Measurements from ENCODE around the gene RBM44.
"Not testable (repeated sequence)": the region's sequence is repeated elsewhere in the genome, so short reads cannot be mapped to it uniquely, and the experiment has no call there.

The RBM44 gene

DNA sequence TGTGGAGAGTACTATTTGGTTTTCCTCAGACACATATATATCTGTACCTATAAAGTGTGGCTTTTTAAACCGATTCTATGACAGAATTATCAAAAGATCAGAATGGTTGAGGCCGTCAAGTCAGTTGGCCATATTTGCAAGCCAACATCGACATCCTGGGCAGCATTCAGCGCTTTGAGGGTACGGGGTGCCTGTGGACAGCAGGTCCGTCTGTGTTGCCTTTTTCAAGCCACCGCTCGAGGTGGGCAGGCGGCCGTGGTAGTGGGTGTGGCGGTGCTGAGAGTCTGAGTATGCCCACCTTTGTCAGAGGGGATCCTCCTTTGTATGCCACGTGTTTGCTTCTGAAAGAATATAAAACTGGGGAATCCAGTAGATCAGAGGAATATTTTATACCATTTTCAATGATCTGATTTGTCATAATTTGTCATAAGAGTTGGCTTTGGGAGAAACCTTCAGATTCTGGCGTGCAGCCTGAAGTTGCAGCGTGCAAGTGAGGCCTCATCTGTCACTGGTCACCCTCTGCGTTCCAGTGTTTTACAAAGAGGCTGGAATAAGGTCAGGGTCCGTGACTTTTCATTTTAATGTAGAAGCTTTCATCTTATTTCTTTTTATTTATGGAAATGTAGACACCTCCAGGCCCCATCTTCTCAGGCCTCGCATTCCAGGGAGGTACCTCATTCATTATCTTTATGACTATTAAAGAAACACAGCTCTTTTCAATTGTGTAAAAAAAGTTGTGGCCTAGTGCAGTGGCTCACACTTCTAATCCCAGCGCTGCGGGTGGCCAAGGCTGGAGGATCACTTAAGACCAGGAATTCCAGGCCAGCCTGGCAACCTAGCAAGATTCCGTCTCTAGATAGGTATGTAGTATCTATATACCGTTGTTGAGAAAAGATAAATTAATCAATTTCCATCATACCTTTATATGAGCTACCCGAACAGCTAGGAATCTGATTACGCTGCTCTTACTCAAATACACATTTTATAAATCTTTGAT, 37.8 kb upstream of the RBM44 start:
- no peaks in the 10 kb centered on the region for H3K9me3 ChIP-seq
- peaks cover 93% of the 10 kb centered on the region for H3K36me3 ChIP-seq
- no peaks in the 10 kb centered on the region for H3K27me3 ChIP-seq
- H3K4me3 ChIP-seq, result no peak overlapping the region
- H3K4me2 ChIP-seq, result no peak overlapping the region
- H3K9ac ChIP-seq, result no peak overlapping the region
- no peaks in the 10 kb centered on the region for H3K4me1 ChIP-seq
- no peak for TF ChIP-seq Cebpa-rat (IDR thresholded peaks at IDR 0.05)
- H4K20me1 ChIP-seq, result peaks cover 35% of the 10 kb centered on the region
- no peak overlapping the region for H3K27ac ChIP-seq

DNA sequence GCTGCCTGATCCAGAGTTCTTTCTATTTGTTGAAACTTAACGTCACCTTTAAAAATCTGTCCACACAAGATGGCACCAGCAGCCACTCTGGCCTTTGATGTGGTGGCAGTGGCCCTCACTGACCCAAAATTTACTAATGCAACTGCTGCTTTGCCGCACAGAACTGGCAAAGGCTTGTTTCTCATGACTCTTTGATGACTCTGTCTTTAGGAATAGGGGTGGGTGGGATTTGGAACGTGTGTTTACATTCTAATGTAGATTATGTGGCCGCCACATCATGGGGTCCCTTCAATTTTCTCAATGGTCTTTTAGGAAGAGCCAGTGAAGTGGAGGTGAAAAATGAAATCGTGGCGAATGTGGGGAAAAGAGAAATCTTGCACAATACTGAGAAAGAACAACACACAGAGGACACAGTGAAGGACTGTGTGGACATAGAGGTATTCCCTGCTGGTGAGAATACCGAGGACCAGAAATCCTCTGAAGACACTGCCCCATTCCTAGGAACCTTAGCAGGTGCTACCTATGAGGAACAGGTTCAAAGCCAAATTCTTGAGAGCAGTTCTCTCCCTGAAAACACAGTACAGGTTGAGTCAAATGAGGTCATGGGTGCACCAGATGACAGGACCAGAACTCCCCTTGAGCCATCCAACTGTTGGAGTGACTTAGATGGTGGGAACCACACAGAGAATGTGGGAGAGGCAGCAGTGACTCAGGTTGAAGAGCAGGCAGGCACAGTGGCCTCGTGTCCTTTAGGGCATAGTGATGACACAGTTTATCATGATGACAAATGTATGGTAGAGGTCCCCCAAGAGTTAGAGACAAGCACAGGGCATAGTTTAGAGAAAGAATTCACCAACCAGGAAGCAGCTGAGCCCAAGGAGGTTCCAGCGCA, 36.0 kb upstream of the RBM44 start:
- Histone ChIP-seq H4K20me1 (peaks cover 46% of the 10 kb centered on the region), H3K36me3 (peaks cover 92% of the 10 kb centered on the region)
- not testable (repeated sequence) for H3K4me3 ChIP-seq, H3K27me3 ChIP-seq, H3K4me1 ChIP-seq, H3K4me2 ChIP-seq, H3K9ac ChIP-seq, H3K9me3 ChIP-seq, H3K27ac ChIP-seq

GRCh38 chr2:237763812-237764211, 34.8 kb upstream of the RBM44 start:
- no peak overlapping the region for H3K9ac ChIP-seq
- TF ChIP-seq Cebpa-rat (IDR thresholded peaks at IDR 0.05), result no peak
- no peaks in the 10 kb centered on the region for H3K27me3 ChIP-seq
- peaks cover 85% of the 10 kb centered on the region for H3K36me3 ChIP-seq
- H3K4me1 ChIP-seq, result no peaks in the 10 kb centered on the region
- H4K20me1 ChIP-seq, result peaks cover 37% of the 10 kb centered on the region
- no peak overlapping the region for H3K4me2 ChIP-seq
- no peak overlapping the region for H3K27ac ChIP-seq
- H3K9me3 ChIP-seq, result no peaks in the 10 kb centered on the region
- no peak overlapping the region for H3K4me3 ChIP-seq

GRCh38 chr2:237765122-237765521, 33.5 kb upstream of the RBM44 start:
- Histone ChIP-seq H3K36me3 (peaks cover 85% of the 10 kb centered on the region), H4K20me1 (peaks cover 35% of the 10 kb centered on the region)
- not testable (repeated sequence) for H3K4me3 ChIP-seq, H3K4me1 ChIP-seq, H3K9me3 ChIP-seq, H3K27me3 ChIP-seq, H3K4me2 ChIP-seq, H3K27ac ChIP-seq, H3K9ac ChIP-seq

DNA sequence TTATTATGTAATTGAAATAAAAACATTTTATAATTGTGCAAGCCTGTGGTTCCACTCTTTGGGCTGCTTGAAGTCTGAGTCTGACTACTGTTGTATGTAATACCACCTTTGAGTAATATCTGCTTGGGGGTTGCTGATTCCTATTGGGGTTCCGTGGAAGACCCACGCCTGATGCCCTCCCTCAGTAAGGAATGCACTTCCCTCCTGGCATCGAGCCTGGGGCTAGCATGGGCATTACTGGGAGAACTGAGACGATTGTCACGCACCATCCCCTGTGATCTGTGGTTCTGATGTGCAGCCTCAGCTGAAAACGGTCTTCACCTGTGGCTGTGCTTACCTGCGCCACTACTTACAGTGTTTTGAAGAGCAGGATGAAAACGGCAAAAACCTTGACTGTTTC, 32.7 kb upstream of the RBM44 start:
- Histone ChIP-seq H3K4me3 (no peak overlapping the region), H3K27ac (no peak overlapping the region), H3K4me2 (no peak overlapping the region), H3K36me3 (peaks cover 85% of the 10 kb centered on the region), H3K4me1 (no peaks in the 10 kb centered on the region), H4K20me1 (peaks cover 34% of the 10 kb centered on the region), H3K9me3 (no peaks in the 10 kb centered on the region), H3K27me3 (no peaks in the 10 kb centered on the region), H3K9ac (no peak overlapping the region)
- no peak for TF ChIP-seq Cebpa-rat (IDR thresholded peaks at IDR 0.05)

DNA sequence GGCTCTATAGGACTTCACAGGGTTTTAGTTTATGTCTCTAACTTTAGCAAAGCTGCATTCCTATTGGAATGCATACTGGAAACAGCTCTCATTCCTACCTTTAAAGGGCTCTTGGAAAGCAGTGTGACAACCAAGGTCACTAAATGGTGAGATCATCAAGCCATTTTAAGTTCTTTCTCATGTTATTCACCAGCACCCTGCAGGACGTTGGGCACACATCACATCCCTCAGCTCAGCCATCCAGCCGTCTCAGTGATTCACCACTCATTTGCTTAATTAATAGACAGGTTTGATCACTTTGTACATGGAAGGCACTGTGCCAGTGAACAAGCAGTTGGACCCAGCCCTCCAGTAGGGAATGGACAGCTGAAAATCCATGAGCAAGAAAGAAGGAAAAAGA, 32.2 kb upstream of the RBM44 start:
- TF ChIP-seq Cebpa-rat (IDR thresholded peaks at IDR 0.05), result no peak
- peaks cover 34% of the 10 kb centered on the region for H4K20me1 ChIP-seq
- no peaks in the 10 kb centered on the region for H3K27me3 ChIP-seq
- H3K9me3 ChIP-seq, result no peaks in the 10 kb centered on the region
- H3K36me3 ChIP-seq, result peaks cover 84% of the 10 kb centered on the region
- no peaks in the 10 kb centered on the region for H3K4me1 ChIP-seq
- H3K27ac ChIP-seq, result no peak overlapping the region
- no peak overlapping the region for H3K4me3 ChIP-seq
- no peak overlapping the region for H3K9ac ChIP-seq
- no peak overlapping the region for H3K4me2 ChIP-seq

GRCh38 chr2:237772513-237772912, 26.1 kb upstream of the RBM44 start:
- Histone ChIP-seq H3K27ac (no peak overlapping the region), H3K4me2 (no peak overlapping the region), H3K4me1 (no peaks in the 10 kb centered on the region), H3K4me3 (no peak overlapping the region), H3K9ac (no peak overlapping the region), H3K36me3 (peaks cover 90% of the 10 kb centered on the region), H3K27me3 (no peaks in the 10 kb centered on the region), H3K9me3 (peaks cover 18% of the 10 kb centered on the region), H4K20me1 (peaks cover 54% of the 10 kb centered on the region)
- no peak for TF ChIP-seq Cebpa-rat (IDR thresholded peaks at IDR 0.05)

DNA sequence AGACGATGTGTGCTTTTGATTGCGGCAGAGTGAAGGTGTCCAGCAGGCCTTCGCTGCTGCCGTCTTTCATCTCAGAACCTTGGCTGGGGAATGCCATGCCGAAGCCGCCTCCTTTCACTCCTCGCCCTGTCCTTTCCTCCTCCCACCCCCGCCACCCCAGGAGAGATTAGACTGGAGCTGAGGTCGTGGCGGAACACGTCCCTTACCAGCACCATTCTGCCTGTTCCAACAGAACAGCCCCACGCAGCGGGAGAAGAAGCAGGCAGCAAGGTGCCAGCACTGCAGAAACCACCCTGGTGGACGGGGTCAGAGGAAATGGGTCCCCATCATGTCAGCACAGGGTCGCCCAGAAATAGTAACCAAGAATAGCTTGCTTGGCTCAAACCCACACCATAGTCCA, 24.8 kb upstream of the RBM44 start:
- Histone ChIP-seq H3K27ac (no peak overlapping the region), H3K9ac (no peak overlapping the region), H3K9me3 (peaks cover 25% of the 10 kb centered on the region), H3K27me3 (no peaks in the 10 kb centered on the region), H3K4me3 (no peak overlapping the region), H3K4me1 (peaks cover 10% of the 10 kb centered on the region), H3K36me3 (peaks cover 97% of the 10 kb centered on the region), H4K20me1 (peaks cover 64% of the 10 kb centered on the region), H3K4me2 (no peak overlapping the region)
- TF ChIP-seq Cebpa-rat (IDR thresholded peaks at IDR 0.05), result no peak

- Histone ChIP-seq H3K4me1 (peaks cover 21% of the 10 kb centered on the region), H3K36me3 (peaks cover 86% of the 10 kb centered on the region), H3K9me3 (peaks cover 25% of the 10 kb centered on the region), H3K9ac (no peak overlapping the region), H4K20me1 (peaks cover 64% of the 10 kb centered on the region), H3K27ac (no peak overlapping the region), H3K27me3 (no peaks in the 10 kb centered on the region), H3K4me2 (no peak overlapping the region), H3K4me3 (no peak overlapping the region)
- no peak for TF ChIP-seq Cebpa-rat (IDR thresholded peaks at IDR 0.05)
Measured at GRCh38 chr2:237774811-237775553, 23.6 kb upstream of the RBM44 start.

Data from BLaER1 (cell line).